Subcutaneous adipose tissue (tissue), 4 donors: ENCODE data around the gene DHRS11. TPM values are rescaled to one million over a fixed set of nuclear protein-coding genes. Genes with fewer than 3 reads are reported as not detected.

Source experiments
- CTCF ChIP-seq: fragments of 450-650 bp; IDR thresholded peaks from one replicate; pipeline ENCODE4 v1.5.1; 2016; ENCODE audit warnings: low read depth, mild to moderate bottlenecking, control low read depth, antibody characterized with exemption, moderate library complexity
- total RNA-seq, 4 donors: library from RNA; depleted of rRNA; stranded (reverse); fragments of >200 nt; gene quantifications; one replicate each; pipeline ENCODE4 v1.1.0, GENCODE V29; 2016

DHRS11 gene
- total RNA-seq, 4 donors from 2014 or later: 5.3 to 12.1 (median 7.9) TPM

GRCh38 chr17:36546418-36547093 lies 45.1 kb upstream of the DHRS11 start:
- no peak for TF ChIP-seq CTCF

- TF ChIP-seq CTCF: no peak
Measured at GRCh38 chr17:36547776-36548175, 43.9 kb upstream of the DHRS11 start.

DNA sequence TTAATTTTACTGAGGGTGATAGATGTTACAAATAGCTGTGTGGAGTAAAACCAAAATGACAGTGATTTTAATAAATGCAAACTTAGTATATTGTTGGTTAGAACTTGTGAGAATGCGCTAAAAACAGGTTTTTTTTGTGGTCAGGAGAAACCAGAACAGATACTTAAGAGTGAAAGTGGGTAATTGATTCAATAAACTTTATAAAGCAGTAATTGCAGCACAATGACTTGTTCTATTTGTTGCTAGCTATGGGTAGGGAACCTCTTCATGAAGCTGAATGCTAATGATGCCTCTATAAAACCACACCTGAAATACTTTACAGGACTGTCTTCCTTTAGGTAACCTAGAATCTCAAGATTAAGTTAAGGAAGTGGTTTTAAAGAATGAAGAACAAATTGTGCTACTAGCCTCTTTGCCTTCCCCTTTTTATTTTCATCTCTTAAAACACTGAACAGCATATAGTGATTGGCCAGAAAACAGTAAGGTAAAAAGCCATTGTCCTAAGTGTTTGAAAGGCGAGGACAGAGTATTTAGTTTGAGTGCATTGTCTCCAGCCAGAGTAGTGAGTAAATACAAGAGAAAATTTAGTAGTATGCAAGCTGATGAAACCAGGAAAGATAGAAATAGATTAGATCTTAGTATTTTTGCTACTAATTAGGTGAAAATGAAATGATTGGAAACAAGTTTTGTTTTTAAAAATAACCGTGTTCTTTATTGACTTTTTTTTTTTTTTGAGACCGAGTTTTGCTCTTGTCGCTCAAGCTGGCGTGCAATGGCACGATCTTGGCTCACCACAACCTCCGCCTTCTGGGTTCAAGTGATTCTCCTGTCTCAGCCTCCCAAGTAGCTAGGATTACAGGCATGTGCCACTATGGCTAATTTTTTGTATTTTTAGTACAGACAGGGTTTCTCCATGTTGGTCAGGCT lies 40.9 kb upstream of the DHRS11 start:
- TF ChIP-seq CTCF: no peak

DNA sequence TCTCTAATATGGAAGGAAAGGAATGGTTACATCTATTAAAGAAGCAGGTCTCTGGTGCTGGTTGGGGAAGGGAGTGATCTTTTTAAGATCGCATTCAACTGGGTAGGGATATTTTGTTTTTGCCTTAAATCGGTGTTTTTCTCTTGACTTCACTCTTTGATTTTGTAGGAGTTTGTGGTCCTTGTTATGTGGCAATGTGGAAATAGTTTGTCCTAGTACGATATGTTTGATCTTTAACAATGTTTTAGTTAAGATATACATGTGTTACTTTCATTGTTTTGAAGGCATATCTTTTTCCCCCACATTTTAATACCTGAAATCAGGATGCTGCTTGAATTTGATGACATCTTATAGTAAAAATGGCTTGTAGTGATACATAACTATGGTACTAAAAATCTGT lies 38.2 kb upstream of the DHRS11 start:
- TF ChIP-seq CTCF: no peak

GRCh38 chr17:36566081-36566480 lies 25.6 kb upstream of the DHRS11 start:
- no peak for TF ChIP-seq CTCF

DNA sequence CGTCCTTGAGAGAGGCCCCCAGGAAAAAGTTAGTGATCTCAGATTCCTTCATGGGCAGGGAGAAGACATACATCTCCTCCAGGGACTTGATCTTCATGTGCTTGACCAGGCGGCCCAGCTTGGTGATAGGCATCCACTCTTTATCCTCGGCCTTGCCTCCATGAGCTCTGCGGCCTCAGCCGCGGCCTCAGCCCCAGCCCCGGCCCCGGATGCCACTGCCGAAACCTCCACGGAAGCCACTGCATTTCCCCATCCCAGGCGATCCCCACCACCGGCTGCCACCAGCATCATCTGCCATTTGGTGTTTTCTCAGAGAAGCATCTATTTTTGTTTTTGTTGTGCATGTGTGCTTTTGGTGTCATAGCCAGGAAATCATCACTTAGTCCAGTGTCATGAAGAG lies 16.7 kb upstream of the DHRS11 start:
- TF ChIP-seq CTCF: no peak

GRCh38 chr17:36576793-36577192 lies 14.9 kb upstream of the DHRS11 start:
- TF ChIP-seq CTCF: no peak
